GM21529 (cell line): ENCODE measurements around the gene NRBP1.

Experiments
- ATAC-seq: cut with Tn5 transposase; IDR thresholded peaks from one replicate; pipeline ENCODE4 v1.9.1; 2021; ENCODE audit not compliant: unreplicated experiment

Gene NRBP1

GRCh38 chr2:27489498-27490397 lies 61.3 kb downstream of the NRBP1 start, which contains the start of gene IFT172:
IFT172 (minus strand) TSS chr2:27489743; CDS start chr2:27489653, 90 bp downstream.
- ATAC-seq, result peak; percentile 97
